ENCODE data around the gene TRIM15. TPM values are rescaled to one million over a fixed set of nuclear protein-coding genes. Genes with fewer than 3 reads are reported as not detected.

The TRIM15 gene
- total RNA-seq, 1 donor from 2014 or later, result not detected

DNA sequence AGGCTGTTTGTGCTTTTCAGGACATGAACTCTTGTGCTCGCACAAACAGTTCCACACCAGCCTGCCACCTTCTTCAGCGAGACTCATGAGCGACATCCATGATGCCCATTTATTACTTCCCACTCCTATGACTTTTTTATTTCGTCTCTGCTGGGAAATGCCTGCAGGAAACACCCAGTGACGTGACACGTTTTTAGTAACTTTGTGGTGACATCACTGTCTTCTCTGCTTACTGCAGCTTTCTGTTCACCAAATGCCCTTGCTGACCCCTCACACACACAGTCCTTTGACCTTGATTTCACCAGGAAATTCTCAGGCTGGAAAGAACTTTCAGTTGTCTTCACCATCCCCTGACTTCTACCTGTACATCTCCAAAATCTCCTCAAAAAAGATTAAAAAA is 18.5 kb upstream of the TRIM15 start:
- no peak for DNase-seq (ENCODE audit: low read depth)
- Histone ChIP-seq H3K27me3 (ENCODE audit: control insufficient read depth, insufficient read depth, low read length) (peaks cover 15% of the 10 kb centered on the region), H3K36me3 (ENCODE audit: control insufficient read depth, insufficient read depth, low read length) (no peaks in the 10 kb centered on the region), H3K4me3 (ENCODE audit: low read depth, low read length) (no peak overlapping the region)
- TF ChIP-seq, protein P1, sequence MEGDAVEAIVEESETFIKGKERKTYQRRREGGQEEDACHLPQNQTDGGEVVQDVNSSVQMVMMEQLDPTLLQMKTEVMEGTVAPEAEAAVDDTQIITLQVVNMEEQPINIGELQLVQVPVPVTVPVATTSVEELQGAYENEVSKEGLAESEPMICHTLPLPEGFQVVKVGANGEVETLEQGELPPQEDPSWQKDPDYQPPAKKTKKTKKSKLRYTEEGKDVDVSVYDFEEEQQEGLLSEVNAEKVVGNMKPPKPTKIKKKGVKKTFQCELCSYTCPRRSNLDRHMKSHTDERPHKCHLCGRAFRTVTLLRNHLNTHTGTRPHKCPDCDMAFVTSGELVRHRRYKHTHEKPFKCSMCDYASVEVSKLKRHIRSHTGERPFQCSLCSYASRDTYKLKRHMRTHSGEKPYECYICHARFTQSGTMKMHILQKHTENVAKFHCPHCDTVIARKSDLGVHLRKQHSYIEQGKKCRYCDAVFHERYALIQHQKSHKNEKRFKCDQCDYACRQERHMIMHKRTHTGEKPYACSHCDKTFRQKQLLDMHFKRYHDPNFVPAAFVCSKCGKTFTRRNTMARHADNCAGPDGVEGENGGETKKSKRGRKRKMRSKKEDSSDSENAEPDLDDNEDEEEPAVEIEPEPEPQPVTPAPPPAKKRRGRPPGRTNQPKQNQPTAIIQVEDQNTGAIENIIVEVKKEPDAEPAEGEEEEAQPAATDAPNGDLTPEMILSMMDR (IDR thresholded peaks at IDR 0.05; ENCODE audit: insufficient read depth, low read length, poor library complexity, severe bottlenecking), result no peak

DNA sequence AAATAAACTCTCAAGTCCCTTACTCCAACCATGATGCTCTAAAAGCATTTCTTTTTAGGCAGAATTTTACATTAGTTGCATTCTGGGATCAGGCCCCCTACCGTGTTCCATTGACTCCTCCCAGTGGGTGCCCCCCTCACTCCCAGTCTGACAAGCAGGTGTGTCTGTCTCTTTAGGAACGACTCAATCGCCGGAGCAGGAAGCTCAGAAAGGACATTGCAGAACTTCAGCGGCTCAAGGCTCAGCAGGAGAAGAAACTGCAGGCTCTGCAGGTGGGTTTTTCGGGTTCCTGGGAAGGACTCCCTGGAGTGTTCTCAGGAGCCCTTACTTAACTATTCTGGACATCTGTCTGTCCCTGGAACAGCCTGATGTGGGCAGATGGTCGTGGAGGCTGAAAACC is 17.5 kb upstream of the TRIM15 start:
- no peak for DNase-seq (ENCODE audit: low read depth)
- Histone ChIP-seq H3K27me3 (ENCODE audit: control insufficient read depth, insufficient read depth, low read length) (peaks cover 15% of the 10 kb centered on the region), H3K4me3 (ENCODE audit: low read depth, low read length) (no peak overlapping the region), H3K36me3 (ENCODE audit: control insufficient read depth, insufficient read depth, low read length) (no peaks in the 10 kb centered on the region)
- TF ChIP-seq, protein P1 (IDR thresholded peaks at IDR 0.05; ENCODE audit: insufficient read depth, low read length, poor library complexity, severe bottlenecking), result no peak

DNA sequence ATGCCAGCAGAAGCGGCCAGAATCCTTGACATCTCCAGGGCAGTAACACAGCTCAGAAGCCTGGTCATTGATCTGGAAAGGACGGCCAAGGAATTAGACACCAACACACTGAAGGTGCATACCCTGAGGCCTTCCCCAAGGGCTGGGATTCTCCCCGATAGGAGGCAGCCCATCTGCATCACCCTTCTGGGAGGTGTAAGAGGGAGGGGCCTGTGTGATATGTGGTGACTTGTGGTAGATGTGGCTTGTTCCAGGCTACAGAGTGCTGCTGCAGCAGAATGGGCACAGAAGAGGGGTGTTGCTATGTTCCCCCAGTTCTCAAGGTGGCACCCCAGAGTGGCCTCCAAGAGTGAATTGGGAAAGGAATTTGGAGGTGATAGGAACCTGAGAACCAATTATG is 16.2 kb upstream of the TRIM15 start:
- DNase-seq (ENCODE audit: low read depth), result no peak
- Histone ChIP-seq H3K27me3 (ENCODE audit: control insufficient read depth, insufficient read depth, low read length) (peaks cover 15% of the 10 kb centered on the region), H3K36me3 (ENCODE audit: control insufficient read depth, insufficient read depth, low read length) (no peaks in the 10 kb centered on the region), H3K4me3 (ENCODE audit: low read depth, low read length) (no peak overlapping the region)
- TF ChIP-seq, protein P1 (IDR thresholded peaks at IDR 0.05; ENCODE audit: insufficient read depth, low read length, poor library complexity, severe bottlenecking), result no peak

DNA sequence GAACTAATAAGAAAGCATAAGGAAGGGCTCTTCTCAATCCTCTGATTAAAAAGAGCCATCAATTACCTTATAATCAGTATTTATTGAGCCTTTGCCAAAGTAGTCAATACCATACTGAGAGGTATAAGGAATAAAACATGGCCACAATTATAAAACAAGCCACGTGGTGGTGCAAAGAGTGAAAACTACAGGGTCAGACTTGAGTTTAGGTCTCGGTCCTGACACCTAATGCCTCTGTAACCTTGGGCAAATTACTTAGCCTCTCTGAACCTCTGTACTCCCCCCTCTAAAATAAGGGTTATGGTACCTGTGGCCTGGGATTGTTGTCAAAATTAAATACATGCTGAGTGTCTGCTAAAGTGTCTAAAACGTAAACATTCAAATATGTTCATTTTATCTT is 14.1 kb upstream of the TRIM15 start:
- DNase-seq (ENCODE audit: low read depth), result no peak
- peaks cover 14% of the 10 kb centered on the region for H3K27me3 ChIP-seq (ENCODE audit: control insufficient read depth, insufficient read depth, low read length)

DNA sequence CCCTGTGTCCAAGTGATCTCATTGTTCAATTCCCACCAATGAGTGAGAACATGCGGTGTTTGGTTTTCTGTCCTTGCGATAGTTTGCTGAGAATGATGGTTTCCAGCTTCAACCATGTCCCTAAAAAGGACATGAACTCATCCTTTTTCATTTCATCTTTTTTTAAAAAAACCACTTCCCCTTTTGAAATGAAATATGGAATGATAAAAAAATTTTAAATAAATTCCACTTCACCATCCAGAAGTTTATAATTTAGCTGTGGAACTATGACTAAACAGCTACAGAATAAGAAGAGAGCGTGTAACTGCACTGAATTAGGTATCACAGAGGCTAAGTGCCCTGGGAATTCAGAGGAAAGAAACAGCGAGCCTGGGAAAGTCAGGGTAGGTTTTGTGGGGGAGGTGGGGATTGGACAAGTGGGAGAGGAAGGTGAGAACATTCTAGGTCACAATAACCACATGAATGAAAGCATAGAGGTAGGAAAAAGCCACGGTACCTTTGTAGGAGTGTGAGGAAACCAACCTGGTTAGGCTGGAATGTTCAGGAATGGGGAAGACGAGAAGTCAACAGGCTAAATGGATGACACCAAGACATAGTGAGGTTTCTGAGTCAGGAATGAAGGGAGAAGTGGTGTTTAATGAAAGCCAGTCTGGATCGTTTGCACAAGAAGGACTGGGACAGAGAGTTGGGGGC is 13.3 kb upstream of the TRIM15 start:
- no peak overlapping the region for H3K4me3 ChIP-seq (ENCODE audit: low read depth, low read length)
- peaks cover 9% of the 10 kb centered on the region for H3K27me3 ChIP-seq (ENCODE audit: control insufficient read depth, insufficient read depth, low read length)
- DNase-seq (ENCODE audit: low read depth), result no peak
- H3K36me3 ChIP-seq (ENCODE audit: control insufficient read depth, insufficient read depth, low read length), result no peaks in the 10 kb centered on the region
- TF ChIP-seq, protein P1 (IDR thresholded peaks at IDR 0.05; ENCODE audit: insufficient read depth, low read length, poor library complexity, severe bottlenecking), result no peak

More for the DNA sequence above, 14.1 kb upstream of the TRIM15 start:
- Histone ChIP-seq H3K4me3 (ENCODE audit: low read depth, low read length) (no peak overlapping the region), H3K36me3 (ENCODE audit: control insufficient read depth, insufficient read depth, low read length) (no peaks in the 10 kb centered on the region)
- TF ChIP-seq, protein P1 (IDR thresholded peaks at IDR 0.05; ENCODE audit: insufficient read depth, low read length, poor library complexity, severe bottlenecking), result no peak
